ENCODE measurements around the gene LMO3.

Gene LMO3

DNA sequence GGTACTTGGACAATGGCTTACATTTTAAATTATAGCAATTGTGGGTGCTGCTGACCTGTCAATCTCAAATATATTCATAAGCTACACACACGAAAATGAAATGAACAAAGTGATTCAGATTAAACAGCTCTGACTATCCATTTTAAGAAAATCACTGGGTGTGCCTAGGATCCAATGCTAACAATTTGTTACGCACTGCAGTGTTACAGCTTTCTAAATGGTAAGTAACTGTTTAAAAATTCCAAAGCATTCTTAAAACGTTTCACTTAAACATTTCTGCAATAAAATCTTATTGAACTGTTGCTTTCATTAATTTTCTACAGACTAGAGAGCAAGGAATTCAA is 18.9 kb downstream of the LMO3 start:
- intact Hi-C loops (cut with micrococcal nuclease), result no loop called here

GRCh38 chr12:16586350-16587109 is 19.4 kb downstream of the LMO3 start:
- no peaks in the 10 kb centered on the region for H3K4me1 Mint-ChIP-seq (ENCODE audit: low read depth)
- H3K27me3 Mint-ChIP-seq, result no peaks in the 10 kb centered on the region
- intact Hi-C loops (cut with micrococcal nuclease), result no loop called here
- H3K9me3 Mint-ChIP-seq, result no peaks in the 10 kb centered on the region
- H3K36me3 Mint-ChIP-seq (ENCODE audit: low read depth), result no peaks in the 10 kb centered on the region
- H3K4me3 Mint-ChIP-seq, result no peak overlapping the region
- no peak overlapping the region for H3K27ac Mint-ChIP-seq

More for the DNA sequence above, 18.9 kb downstream of the LMO3 start:
- H3K27ac Mint-ChIP-seq, result no peak overlapping the region
- H3K4me3 Mint-ChIP-seq, result no peak overlapping the region
- no peaks in the 10 kb centered on the region for H3K36me3 Mint-ChIP-seq (ENCODE audit: low read depth)
- no peaks in the 10 kb centered on the region for H3K4me1 Mint-ChIP-seq (ENCODE audit: low read depth)
- H3K27me3 Mint-ChIP-seq, result no peaks in the 10 kb centered on the region
- H3K9me3 Mint-ChIP-seq, result no peaks in the 10 kb centered on the region

DNA sequence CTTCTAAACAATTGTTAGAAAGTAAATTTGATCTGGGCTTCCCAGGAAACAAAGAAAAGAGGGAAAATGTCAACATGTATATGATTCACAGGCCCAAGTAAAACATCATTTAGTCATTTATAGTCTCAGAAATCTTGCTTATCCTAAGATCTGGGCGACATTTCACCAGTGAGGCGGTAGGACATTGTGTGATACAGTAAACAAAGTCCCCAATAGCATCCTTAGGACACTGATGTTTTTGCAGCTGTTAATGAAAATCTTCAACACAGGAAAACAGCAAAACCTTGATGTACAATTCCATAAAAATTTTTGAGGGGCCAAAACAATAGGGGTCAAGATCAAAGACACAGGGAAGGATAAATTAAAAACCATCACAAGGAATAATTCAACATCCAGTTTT is 20.2 kb downstream of the LMO3 start:
- intact Hi-C loops (cut with micrococcal nuclease), result no loop called here
- Mint-ChIP-seq H3K36me3 (ENCODE audit: low read depth) (no peaks in the 10 kb centered on the region), H3K4me1 (ENCODE audit: low read depth) (no peaks in the 10 kb centered on the region), H3K27me3 (no peaks in the 10 kb centered on the region), H3K9me3 (no peaks in the 10 kb centered on the region), H3K4me3 (no peak overlapping the region), H3K27ac (no peak overlapping the region)

DNA sequence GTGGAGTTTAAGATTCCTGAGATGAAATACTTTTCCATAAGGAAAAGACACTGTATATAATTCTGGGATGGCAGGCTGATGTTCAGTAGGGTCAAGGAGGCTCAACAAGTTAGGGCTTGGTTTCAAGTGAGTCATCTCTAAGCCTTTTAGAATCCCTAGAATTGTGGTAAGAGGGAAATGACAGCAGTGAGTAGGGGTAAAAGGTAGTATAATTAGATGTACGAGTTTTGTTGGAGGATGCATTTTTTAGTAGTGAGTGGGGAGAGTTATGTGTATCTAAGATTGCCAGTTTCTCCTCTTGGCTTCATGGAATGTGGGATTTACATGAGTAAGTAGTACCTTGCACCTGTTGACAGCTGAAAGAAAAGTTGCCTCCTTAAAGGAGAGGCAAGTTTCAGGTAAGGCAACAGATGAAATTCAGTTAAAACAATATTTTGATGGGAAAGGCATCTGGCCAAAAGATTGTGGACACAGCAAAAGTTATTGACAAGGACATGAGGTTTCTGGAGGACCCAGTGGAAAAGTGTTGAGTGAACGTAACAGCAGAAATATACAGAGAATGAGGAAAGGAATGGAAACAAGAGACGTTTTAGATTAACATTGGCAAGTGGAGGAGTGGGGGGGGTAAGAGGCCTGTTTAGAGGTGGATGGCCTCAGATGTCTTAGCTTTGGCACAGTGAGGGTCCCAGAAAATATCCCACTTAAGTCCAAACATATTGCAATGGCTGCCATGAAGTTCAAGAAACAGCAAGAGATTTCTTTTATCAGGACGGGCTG is 21.8 kb downstream of the LMO3 start:
- no peaks in the 10 kb centered on the region for H3K27me3 Mint-ChIP-seq
- no peak overlapping the region for H3K27ac Mint-ChIP-seq
- no peaks in the 10 kb centered on the region for H3K9me3 Mint-ChIP-seq
- H3K4me3 Mint-ChIP-seq, result no peak overlapping the region
- intact Hi-C loops (cut with micrococcal nuclease), result no loop called here
- no peaks in the 10 kb centered on the region for H3K4me1 Mint-ChIP-seq (ENCODE audit: low read depth)
- no peaks in the 10 kb centered on the region for H3K36me3 Mint-ChIP-seq (ENCODE audit: low read depth)

- Mint-ChIP-seq H3K27ac (no peak overlapping the region), H3K4me3 (no peak overlapping the region), H3K4me1 (ENCODE audit: low read depth) (no peaks in the 10 kb centered on the region), H3K9me3 (no peaks in the 10 kb centered on the region), H3K36me3 (ENCODE audit: low read depth) (no peaks in the 10 kb centered on the region), H3K27me3 (no peaks in the 10 kb centered on the region)
- intact Hi-C loops (cut with micrococcal nuclease), result no loop called here
These were observed 24.5 kb downstream of the LMO3 start for GRCh38 chr12:16581416-16581815.

DNA sequence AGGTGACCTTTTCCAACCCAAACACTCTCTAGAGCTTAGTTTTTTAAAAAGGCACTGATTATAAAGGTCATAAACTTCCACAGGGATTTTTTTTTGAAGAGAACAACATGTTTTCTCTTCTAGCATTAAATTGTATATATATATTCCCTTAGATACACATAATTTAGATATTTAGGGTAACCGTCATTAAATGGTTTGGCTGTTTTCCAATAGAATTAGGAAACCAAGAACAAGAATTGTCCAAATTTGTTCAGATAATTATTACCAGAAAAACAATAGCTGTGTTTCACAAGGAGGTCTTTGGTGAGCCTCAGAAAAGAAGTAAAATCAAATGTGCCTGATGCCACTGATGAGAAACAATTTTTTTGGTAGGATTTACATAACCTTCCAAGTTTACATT is 26.9 kb downstream of the LMO3 start:
- Mint-ChIP-seq H3K27ac (no peak overlapping the region), H3K36me3 (ENCODE audit: low read depth) (no peaks in the 10 kb centered on the region), H3K27me3 (no peaks in the 10 kb centered on the region), H3K4me3 (no peak overlapping the region), H3K9me3 (no peaks in the 10 kb centered on the region), H3K4me1 (ENCODE audit: low read depth) (peaks cover 1% of the 10 kb centered on the region)
- intact Hi-C loops (cut with micrococcal nuclease), result no loop called here

GRCh38 chr12:16573398-16574077 is 32.4 kb downstream of the LMO3 start:
- Mint-ChIP-seq H3K4me1 (ENCODE audit: low read depth) (peaks cover 7% of the 10 kb centered on the region), H3K36me3 (ENCODE audit: low read depth) (no peaks in the 10 kb centered on the region), H3K4me3 (no peak overlapping the region), H3K27me3 (no peaks in the 10 kb centered on the region), H3K27ac (no peak overlapping the region), H3K9me3 (no peaks in the 10 kb centered on the region)
- intact Hi-C loops (cut with micrococcal nuclease), result no loop called here

- no peak overlapping the region for H3K4me3 Mint-ChIP-seq
- H3K27ac Mint-ChIP-seq, result no peak overlapping the region
- H3K27me3 Mint-ChIP-seq, result no peaks in the 10 kb centered on the region
- H3K36me3 Mint-ChIP-seq (ENCODE audit: low read depth), result no peaks in the 10 kb centered on the region
- peaks cover 4% of the 10 kb centered on the region for H3K4me1 Mint-ChIP-seq (ENCODE audit: low read depth)
- H3K9me3 Mint-ChIP-seq, result no peaks in the 10 kb centered on the region
- intact Hi-C loops (cut with micrococcal nuclease), result no loop called here
These were observed 37.1 kb downstream of the LMO3 start for GRCh38 chr12:16568873-16569272.

- Mint-ChIP-seq H3K4me3 (no peak overlapping the region), H3K27ac (no peak overlapping the region), H3K9me3 (no peaks in the 10 kb centered on the region), H3K4me1 (ENCODE audit: low read depth) (no peaks in the 10 kb centered on the region), H3K36me3 (ENCODE audit: low read depth) (no peaks in the 10 kb centered on the region), H3K27me3 (no peaks in the 10 kb centered on the region)
- intact Hi-C loops (cut with micrococcal nuclease), result no loop called here
These were observed 41.3 kb downstream of the LMO3 start for GRCh38 chr12:16564675-16565074.

DNA sequence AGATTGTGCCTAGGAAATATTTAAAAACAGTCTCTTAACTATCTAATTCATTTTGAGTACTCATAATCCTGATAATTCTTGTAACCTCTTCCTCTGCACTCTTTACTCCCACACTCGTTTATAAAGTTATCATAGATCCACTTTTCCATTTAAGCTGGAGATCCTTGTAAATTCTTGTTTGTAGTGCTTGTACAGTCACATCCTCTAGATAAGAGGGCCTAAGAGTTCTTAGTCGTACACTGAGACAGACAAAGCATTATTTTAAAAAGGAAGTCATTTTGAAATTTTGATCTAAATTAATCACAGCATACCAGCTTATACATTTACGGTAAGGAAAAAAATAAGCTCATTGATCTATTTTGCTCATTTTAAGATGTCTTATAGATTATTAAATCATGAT is 42.5 kb downstream of the LMO3 start:
- intact Hi-C loops (cut with micrococcal nuclease), result no loop called here
- Mint-ChIP-seq H3K27ac (no peak overlapping the region), H3K27me3 (no peaks in the 10 kb centered on the region), H3K4me3 (no peak overlapping the region), H3K9me3 (no peaks in the 10 kb centered on the region), H3K4me1 (ENCODE audit: low read depth) (no peaks in the 10 kb centered on the region), H3K36me3 (ENCODE audit: low read depth) (no peaks in the 10 kb centered on the region)

- Mint-ChIP-seq H3K4me1 (ENCODE audit: low read depth) (no peaks in the 10 kb centered on the region), H3K27ac (no peak overlapping the region), H3K36me3 (ENCODE audit: low read depth) (no peaks in the 10 kb centered on the region), H3K9me3 (no peaks in the 10 kb centered on the region), H3K27me3 (no peaks in the 10 kb centered on the region), H3K4me3 (no peak overlapping the region)
- intact Hi-C loops (cut with micrococcal nuclease), result no loop called here
These were observed 43.0 kb downstream of the LMO3 start for GRCh38 chr12:16562921-16563320.

DNA sequence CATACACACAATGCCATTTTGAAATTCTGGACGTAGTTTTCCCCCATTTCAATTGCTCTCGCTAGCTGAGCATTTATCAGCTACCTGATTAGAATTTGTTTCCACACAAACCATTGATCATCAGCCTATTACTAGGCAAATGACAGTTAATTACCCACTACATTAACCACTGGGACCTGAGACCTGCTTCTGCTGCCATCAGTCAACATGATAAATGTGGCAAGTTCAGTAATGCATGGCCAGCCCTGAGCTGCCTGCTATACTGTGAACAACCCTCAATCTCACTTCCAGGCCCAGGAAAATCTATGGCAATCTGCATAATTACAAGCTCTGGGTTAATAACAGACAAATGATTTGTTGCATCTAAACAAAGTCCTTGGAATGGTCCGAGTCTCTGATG is 43.5 kb downstream of the LMO3 start:
- no peaks in the 10 kb centered on the region for H3K27me3 Mint-ChIP-seq
- H3K36me3 Mint-ChIP-seq (ENCODE audit: low read depth), result no peaks in the 10 kb centered on the region
- no peaks in the 10 kb centered on the region for H3K4me1 Mint-ChIP-seq (ENCODE audit: low read depth)
- H3K4me3 Mint-ChIP-seq, result no peak overlapping the region
- intact Hi-C loops (cut with micrococcal nuclease), result no loop called here
- H3K27ac Mint-ChIP-seq, result no peak overlapping the region
- H3K9me3 Mint-ChIP-seq, result no peaks in the 10 kb centered on the region

DNA sequence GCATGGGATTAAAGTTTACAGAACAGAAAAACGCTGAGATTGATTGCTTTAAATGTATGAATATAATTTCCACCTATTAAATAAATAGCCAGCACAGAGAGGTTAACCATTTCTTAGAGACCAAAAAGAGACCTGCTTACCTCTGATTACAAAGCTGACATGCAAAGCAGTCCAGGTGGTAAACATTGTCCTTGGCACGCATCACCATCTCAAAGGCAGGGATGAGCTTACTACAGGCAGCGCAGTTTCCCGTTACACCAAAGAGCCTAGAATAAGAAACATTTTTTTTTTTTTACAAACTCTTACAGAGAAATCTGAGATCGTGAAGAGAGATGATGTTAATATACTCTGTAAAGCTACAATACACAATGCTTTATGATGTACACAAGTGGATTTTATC is 45.7 kb downstream of the LMO3 start:
- H3K27ac Mint-ChIP-seq, result no peak overlapping the region
- peaks cover 3% of the 10 kb centered on the region for H3K27me3 Mint-ChIP-seq
- H3K36me3 Mint-ChIP-seq (ENCODE audit: low read depth), result no peaks in the 10 kb centered on the region
- H3K9me3 Mint-ChIP-seq, result no peaks in the 10 kb centered on the region
- H3K4me3 Mint-ChIP-seq, result no peak overlapping the region
- H3K4me1 Mint-ChIP-seq (ENCODE audit: low read depth), result no peaks in the 10 kb centered on the region
- intact Hi-C loops (cut with micrococcal nuclease), result no loop called here

GRCh38 chr12:16555630-16556029 is 50.3 kb downstream of the LMO3 start:
- no peak overlapping the region for H3K4me3 Mint-ChIP-seq
- no peaks in the 10 kb centered on the region for H3K9me3 Mint-ChIP-seq
- no peaks in the 10 kb centered on the region for H3K36me3 Mint-ChIP-seq (ENCODE audit: low read depth)
- H3K4me1 Mint-ChIP-seq (ENCODE audit: low read depth), result no peaks in the 10 kb centered on the region
- peaks cover 3% of the 10 kb centered on the region for H3K27me3 Mint-ChIP-seq
- no peak overlapping the region for H3K27ac Mint-ChIP-seq
- intact Hi-C loops (cut with micrococcal nuclease), result no loop called here

All from dendritic cell treated with granulocyte-macrophage colony-stimulating factor and Interleukin-4, amounts not matched to agents 40 ng/mL and 50 ng/mL, for 4 days (primary cell).